Vagina (tissue), 2 donors: Measurements from ENCODE around the gene DBN1. TPM values are rescaled to one million over a fixed set of nuclear protein-coding genes. Genes with fewer than 3 reads are reported as not detected.
"Not testable (repeated sequence)": the region's sequence is repeated elsewhere in the genome, so short reads cannot be mapped to it uniquely, and the experiment has no call there.

Source experiments
- DNase-seq, 2 donors: peaks; one replicate each; pipeline ENCODE4 v3.0.0-alpha.2; 2017; ENCODE audit errors: extremely low spot score in 2 of 2
- H3K27ac ChIP-seq: fragments of 200-600 bp; sonication (generic); one replicate; pipeline ENCODE4 v1.5.1; 2019
- H3K27me3 ChIP-seq: fragments of 200-600 bp; sonication (generic); one replicate; pipeline ENCODE4 v1.5.1; 2019
- H3K36me3 ChIP-seq, 2 donors: fragments of 200-600 bp; sonication (generic); one replicate each; pipeline ENCODE4 v1.5.1; 2017 to 2019
- H3K4me1 ChIP-seq: fragments of 200-600 bp; sonication (generic); one replicate; pipeline ENCODE4 v1.5.1; 2019
- H3K4me3 ChIP-seq, 2 donors: fragments of 200-600 bp; sonication (generic); 1 replicate in 1 of 2; 2 replicates in 1 of 2; pipeline ENCODE4 v1.5.1; 2016 to 2019
- H3K9me3 ChIP-seq: fragments of 200-600 bp; sonication (generic); one replicate; pipeline ENCODE4 v1.5.1; 2019
- CTCF ChIP-seq, 3 experiments: fragments of 450-650 bp in 2 of 3; fragments of 200-600 bp in 1 of 3; sonication (generic) in 1 of 3; IDR thresholded peaks; one replicate each; pipeline ENCODE4 v1.5.1; 2017 to 2019; ENCODE audit warnings: antibody characterized with exemption in 3 of 3, mild to moderate bottlenecking in 2 of 3, moderate library complexity in 2 of 3
- POLR2A ChIP-seq, 2 donors: fragments of 450-650 bp; IDR thresholded peaks; one replicate each; pipeline ENCODE4 v1.6.1; 2017; ENCODE audit warnings: antibody characterized with exemption in 2 of 2, mild to moderate bottlenecking in 2 of 2, moderate library complexity in 2 of 2
- POLR2AphosphoS5 ChIP-seq, 2 donors: sonication (generic); formaldehyde crosslinking; IDR thresholded peaks; one replicate each; pipeline ENCODE4 v1.9.0; 2017; ENCODE audit warnings: antibody characterized with exemption in 2 of 2, mild to moderate bottlenecking in 2 of 2, low read depth in 1 of 2; ENCODE audit not compliant: insufficient read depth in 1 of 2
- intact Hi-C: fragments of 100-400 bp; cut with DNase I; formaldehyde crosslinking; loops from one replicate; pipeline ENCODE4 v1.15.1; 2023
- total RNA-seq: library from RNA; depleted of rRNA; stranded (reverse); fragments of >200 nt; gene quantifications from one replicate; pipeline ENCODE4 v1.2.3, GENCODE V29; 2016

DBN1 gene
- total RNA-seq, 1 donor from 2014 or later: 69.0 TPM

DNA sequence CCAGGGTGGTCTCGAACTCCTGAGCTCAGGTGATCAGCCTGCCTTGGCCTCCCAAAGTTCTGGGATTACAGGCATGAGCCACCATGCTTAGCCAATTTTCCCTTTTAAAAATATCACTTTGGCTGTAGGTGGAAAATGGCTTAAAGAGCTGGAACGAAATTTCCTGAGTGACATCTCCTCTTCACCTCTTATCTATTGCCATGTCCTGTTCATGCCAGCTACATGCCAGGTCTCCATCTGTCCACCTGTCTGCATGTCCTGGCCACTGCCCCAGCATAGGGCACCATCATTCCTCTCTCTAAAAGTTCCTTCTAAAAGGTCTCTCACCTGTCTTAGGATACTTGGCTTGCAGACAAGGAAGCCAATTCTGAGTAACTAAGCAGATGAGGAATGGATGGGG, 49.8 kb downstream of the DBN1 start:
- Histone ChIP-seq H3K27ac (no peak overlapping the region), H3K36me3 (no peaks in the 10 kb centered on the region), H3K4me1 (peaks cover 27% of the 10 kb centered on the region), H3K9me3 (no peaks in the 10 kb centered on the region), H3K27me3 (no peaks in the 10 kb centered on the region), H3K4me3 (no peak overlapping the region)
- DNase-seq: no peak
- intact Hi-C loops: no loop called here
- no peak for TF ChIP-seq POLR2AphosphoS5 (IDR thresholded peaks at IDR 0.05; ENCODE audit: insufficient read depth in 1 of 2, low read depth in 1 of 2)
- TF ChIP-seq POLR2A (IDR thresholded peaks at IDR 0.05): no peak
- no peak for TF ChIP-seq CTCF (IDR thresholded peaks at IDR 0.05)

- no peak for TF ChIP-seq POLR2AphosphoS5 (IDR thresholded peaks at IDR 0.05; ENCODE audit: insufficient read depth in 1 of 2, low read depth in 1 of 2)
- TF ChIP-seq POLR2A (IDR thresholded peaks at IDR 0.05): no peak
- TF ChIP-seq CTCF (IDR thresholded peaks at IDR 0.05): no peak
- Histone ChIP-seq H3K9me3 (no peaks in the 10 kb centered on the region), H3K36me3 (no peaks in the 10 kb centered on the region), H3K27ac (no peak overlapping the region), H3K4me3 (no peak overlapping the region), H3K27me3 (no peaks in the 10 kb centered on the region), H3K4me1 (peaks cover 8% of the 10 kb centered on the region)
- no peak for DNase-seq
- intact Hi-C loops: no loop called here
Measured at GRCh38 chr5:177421062-177421798, 52.2 kb downstream of the DBN1 start.

GRCh38 chr5:177420472-177420871, 53.0 kb downstream of the DBN1 start:
- H3K9me3 ChIP-seq, H3K4me1 ChIP-seq, H3K27ac ChIP-seq, H3K36me3 ChIP-seq, H3K27me3 ChIP-seq, intact Hi-C loops, DNase-seq, H3K4me3 ChIP-seq: not testable (repeated sequence)

GRCh38 chr5:177419046-177419445, 54.4 kb downstream of the DBN1 start:
- H3K4me1 ChIP-seq: no peaks in the 10 kb centered on the region
- H3K27me3 ChIP-seq: no peaks in the 10 kb centered on the region
- H3K36me3 ChIP-seq: no peaks in the 10 kb centered on the region
- no peaks in the 10 kb centered on the region for H3K9me3 ChIP-seq
- no peak overlapping the region for H3K27ac ChIP-seq
- intact Hi-C loops: no loop called here
- H3K4me3 ChIP-seq: no peak overlapping the region
- no peak for TF ChIP-seq POLR2A (IDR thresholded peaks at IDR 0.05)
- TF ChIP-seq POLR2AphosphoS5 (IDR thresholded peaks at IDR 0.05; ENCODE audit: insufficient read depth in 1 of 2, low read depth in 1 of 2): no peak
- no peak for TF ChIP-seq CTCF (IDR thresholded peaks at IDR 0.05)
- no peak for DNase-seq

DNA sequence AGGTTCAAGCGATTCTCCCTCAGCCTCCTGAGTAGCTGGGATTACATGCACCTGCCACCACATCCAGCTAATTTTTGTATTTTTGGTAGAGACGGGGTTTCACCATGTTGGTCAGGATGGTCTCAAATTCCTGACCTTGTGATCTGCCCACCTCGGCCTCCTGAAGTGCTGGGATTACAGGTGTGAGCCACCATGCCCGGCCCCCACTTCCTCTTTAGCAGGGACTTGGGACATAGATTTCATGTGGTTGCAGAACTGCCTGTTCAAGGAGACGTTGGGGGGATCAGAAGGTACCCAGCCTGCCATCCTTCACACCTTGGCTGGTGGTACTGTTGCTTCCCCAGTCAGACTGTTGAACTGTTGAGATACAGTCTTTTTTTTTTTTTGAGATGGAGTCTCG, 56.4 kb downstream of the DBN1 start:
- intact Hi-C loops, H3K4me3 ChIP-seq, H3K9me3 ChIP-seq, H3K36me3 ChIP-seq, DNase-seq, H3K4me1 ChIP-seq, H3K27me3 ChIP-seq, H3K27ac ChIP-seq: not testable (repeated sequence)

DNA sequence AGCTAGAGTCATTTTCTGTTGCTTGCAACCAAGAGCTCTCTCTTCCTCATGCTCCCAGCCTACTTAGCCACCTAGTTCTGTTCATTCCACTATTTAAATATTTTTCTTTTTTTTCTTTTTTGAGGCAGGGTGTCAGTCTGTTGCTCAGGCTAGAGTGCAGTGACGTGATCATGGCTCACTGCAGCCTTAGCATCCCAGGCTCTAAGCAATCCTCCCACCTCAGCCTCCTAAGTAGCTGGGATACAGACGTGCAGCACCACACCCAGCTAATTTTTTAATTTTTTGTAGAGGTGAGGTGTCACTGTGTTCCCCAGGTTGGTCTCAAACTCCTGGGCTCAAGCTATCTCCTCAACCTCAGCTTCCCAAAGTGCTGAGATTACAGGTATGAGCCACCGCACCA, 59.0 kb downstream of the DBN1 start:
- intact Hi-C loops: no loop called here
- Histone ChIP-seq H3K36me3 (no peaks in the 10 kb centered on the region), H3K4me1 (no peaks in the 10 kb centered on the region), H3K4me3 (no peak overlapping the region), H3K9me3 (no peaks in the 10 kb centered on the region), H3K27ac (no peak overlapping the region), H3K27me3 (no peaks in the 10 kb centered on the region)
- no peak for TF ChIP-seq POLR2AphosphoS5 (IDR thresholded peaks at IDR 0.05; ENCODE audit: insufficient read depth in 1 of 2, low read depth in 1 of 2)
- TF ChIP-seq POLR2A (IDR thresholded peaks at IDR 0.05): no peak
- no peak for TF ChIP-seq CTCF (IDR thresholded peaks at IDR 0.05)
- no peak for DNase-seq
